ENCODE results near the gene ELF1.

DNA sequence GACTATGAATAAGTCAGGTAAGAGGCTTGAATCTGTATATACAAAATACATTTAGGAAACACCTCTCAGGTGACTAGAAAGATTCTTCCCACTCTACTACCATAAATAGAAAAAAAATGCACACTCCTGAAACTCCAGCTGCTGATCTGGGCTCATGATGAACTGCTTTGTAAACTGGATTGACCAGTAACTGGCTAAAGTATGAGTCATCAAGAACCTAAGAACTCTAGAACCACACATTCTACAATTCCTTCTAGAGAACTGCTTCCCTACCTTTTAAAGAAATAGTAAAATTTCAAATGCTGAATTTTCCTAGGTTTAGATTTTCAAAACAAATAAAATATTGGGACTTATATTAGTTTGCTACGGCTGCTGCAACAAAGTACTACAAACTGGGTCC, 55.2 kb downstream of the ELF1 start:
- TF ChIP-seq, protein P1, sequence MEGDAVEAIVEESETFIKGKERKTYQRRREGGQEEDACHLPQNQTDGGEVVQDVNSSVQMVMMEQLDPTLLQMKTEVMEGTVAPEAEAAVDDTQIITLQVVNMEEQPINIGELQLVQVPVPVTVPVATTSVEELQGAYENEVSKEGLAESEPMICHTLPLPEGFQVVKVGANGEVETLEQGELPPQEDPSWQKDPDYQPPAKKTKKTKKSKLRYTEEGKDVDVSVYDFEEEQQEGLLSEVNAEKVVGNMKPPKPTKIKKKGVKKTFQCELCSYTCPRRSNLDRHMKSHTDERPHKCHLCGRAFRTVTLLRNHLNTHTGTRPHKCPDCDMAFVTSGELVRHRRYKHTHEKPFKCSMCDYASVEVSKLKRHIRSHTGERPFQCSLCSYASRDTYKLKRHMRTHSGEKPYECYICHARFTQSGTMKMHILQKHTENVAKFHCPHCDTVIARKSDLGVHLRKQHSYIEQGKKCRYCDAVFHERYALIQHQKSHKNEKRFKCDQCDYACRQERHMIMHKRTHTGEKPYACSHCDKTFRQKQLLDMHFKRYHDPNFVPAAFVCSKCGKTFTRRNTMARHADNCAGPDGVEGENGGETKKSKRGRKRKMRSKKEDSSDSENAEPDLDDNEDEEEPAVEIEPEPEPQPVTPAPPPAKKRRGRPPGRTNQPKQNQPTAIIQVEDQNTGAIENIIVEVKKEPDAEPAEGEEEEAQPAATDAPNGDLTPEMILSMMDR (IDR thresholded peaks at IDR 0.05; ENCODE audit: insufficient read depth, low read length), result no peak
- TF ChIP-seq, protein P2, sequence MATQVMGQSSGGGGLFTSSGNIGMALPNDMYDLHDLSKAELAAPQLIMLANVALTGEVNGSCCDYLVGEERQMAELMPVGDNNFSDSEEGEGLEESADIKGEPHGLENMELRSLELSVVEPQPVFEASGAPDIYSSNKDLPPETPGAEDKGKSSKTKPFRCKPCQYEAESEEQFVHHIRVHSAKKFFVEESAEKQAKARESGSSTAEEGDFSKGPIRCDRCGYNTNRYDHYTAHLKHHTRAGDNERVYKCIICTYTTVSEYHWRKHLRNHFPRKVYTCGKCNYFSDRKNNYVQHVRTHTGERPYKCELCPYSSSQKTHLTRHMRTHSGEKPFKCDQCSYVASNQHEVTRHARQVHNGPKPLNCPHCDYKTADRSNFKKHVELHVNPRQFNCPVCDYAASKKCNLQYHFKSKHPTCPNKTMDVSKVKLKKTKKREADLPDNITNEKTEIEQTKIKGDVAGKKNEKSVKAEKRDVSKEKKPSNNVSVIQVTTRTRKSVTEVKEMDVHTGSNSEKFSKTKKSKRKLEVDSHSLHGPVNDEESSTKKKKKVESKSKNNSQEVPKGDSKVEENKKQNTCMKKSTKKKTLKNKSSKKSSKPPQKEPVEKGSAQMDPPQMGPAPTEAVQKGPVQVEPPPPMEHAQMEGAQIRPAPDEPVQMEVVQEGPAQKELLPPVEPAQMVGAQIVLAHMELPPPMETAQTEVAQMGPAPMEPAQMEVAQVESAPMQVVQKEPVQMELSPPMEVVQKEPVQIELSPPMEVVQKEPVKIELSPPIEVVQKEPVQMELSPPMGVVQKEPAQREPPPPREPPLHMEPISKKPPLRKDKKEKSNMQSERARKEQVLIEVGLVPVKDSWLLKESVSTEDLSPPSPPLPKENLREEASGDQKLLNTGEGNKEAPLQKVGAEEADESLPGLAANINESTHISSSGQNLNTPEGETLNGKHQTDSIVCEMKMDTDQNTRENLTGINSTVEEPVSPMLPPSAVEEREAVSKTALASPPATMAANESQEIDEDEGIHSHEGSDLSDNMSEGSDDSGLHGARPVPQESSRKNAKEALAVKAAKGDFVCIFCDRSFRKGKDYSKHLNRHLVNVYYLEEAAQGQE (IDR thresholded peaks at IDR 0.05; ENCODE audit: insufficient replicate concordance, low read depth), result no peak
- no peak for TF ChIP-seq POLR2AphosphoS5 (IDR thresholded peaks at IDR 0.05; ENCODE audit: low read depth)
- no peak for TF ChIP-seq GABPA (IDR thresholded peaks at IDR 0.05; ENCODE audit: low read depth)
- TF ChIP-seq SPI1 (IDR thresholded peaks at IDR 0.05; ENCODE audit: borderline replicate concordance, low read depth), result no peak

Data from HL-60 (cell line).